GM19452 (cell line): ENCODE measurements around the gene CHST1.

Experiments used
- ATAC-seq: cut with Tn5 transposase; IDR thresholded peaks from one replicate; pipeline ENCODE4 v1.9.1; 2021; ENCODE audit not compliant: unreplicated experiment

The CHST1 gene

DNA sequence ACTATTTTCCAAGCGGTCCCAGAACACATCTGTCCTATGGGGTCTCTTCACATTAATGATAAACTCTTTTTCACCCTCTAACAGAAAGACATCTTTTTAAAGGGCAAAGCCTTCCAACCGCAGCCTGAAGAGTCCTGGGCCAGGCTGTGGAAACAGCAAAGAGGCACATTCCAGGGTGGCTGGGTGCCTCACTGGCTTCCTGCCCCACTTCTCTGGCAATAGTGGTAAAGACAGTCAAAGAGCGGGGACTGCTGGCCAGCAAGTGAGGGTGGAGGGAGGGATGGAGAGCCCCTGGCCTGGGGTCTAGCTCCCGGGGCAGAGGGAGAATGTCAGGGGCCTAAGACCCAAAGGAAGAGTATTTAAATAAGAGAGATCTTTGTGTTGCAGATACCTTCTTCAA, 10.2 kb upstream of the CHST1 start:
- ATAC-seq: no peak

GRCh38 chr11:45674481-45675190, 9.2 kb upstream of the CHST1 start:
- ATAC-seq: no peak

DNA sequence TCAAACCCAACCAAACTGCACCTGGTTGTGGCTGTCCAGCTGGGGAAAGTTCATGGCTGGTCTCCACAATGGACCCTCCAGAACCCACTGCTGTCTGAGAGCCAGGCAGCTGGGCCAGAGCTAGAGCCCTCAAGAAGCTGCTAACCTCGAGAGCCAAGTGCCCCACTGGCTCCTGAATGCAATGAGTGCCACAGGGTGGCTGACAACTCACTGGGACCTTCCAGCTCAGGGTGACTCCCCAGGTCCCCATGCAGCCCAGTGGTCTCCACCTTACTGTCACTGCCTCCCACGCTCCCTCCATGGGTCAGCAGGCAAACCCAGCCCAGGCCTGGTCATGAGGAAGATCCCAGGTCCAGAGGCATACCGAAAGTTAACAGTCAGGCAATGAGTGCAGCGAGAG, 8.0 kb upstream of the CHST1 start:
- no peak for ATAC-seq

DNA sequence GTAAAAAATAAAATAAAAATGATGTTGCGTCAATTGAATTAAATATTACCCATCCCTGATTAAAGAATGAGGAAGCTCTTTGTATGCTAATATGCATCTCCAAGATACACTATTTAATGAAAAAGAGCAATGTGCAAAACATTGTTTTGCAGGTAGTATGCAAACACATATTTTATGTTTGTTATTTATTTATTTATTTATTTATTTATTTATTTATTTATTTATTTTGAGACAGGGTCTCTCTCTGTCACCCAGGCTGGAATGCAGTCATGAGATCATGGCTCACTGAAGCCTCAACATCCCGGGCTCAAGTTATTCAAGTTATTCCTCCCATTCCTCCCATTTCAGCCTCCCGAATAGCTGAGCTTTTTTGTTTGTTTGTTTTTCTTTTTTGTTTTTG, 7.2 kb upstream of the CHST1 start:
- ATAC-seq: no peak

DNA sequence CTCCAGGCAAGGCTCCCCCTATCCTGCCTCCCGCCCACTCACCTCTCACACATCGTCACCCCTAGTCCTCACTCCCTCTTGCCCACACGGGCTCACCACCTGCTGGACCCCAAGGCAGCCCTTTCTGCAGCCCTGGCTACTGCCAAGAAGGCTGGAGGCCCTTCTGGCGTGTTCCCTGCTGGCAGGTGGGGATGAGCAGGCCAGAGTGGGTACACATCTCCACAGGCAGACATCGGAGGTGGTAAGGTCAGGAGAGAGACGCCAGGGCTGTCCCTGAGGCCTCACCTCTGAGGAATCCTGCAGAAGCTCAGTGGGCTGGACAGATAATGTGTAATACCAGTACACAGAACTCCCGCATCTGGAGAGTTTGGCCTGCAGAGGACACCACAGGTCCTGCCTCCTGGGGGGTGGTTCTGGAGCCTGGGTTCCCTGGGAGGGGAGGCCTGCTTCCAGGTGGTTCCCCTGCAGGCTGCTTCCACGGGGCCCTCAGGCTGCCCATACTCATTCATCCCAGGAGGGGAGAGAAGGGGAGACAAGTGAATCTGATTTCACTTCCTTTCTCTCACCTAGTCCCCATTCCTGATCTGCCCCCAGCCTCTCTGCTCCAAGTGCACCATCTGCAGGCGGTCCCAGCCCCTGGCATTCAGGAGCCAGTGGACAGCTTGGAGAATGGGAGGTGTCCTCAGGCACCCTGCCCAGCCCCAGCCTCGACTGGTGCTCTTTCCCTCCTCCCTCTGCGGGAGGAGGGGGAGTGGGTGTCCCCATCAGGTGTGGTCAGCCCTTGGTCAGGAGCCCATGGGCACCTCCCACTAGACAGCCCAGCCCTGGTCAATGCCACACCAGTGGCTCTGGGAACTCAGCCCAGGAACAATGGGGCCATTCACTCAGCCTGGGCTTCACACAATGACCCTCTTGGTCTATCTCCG, 6.1 kb upstream of the CHST1 start:
- no peak for ATAC-seq

DNA sequence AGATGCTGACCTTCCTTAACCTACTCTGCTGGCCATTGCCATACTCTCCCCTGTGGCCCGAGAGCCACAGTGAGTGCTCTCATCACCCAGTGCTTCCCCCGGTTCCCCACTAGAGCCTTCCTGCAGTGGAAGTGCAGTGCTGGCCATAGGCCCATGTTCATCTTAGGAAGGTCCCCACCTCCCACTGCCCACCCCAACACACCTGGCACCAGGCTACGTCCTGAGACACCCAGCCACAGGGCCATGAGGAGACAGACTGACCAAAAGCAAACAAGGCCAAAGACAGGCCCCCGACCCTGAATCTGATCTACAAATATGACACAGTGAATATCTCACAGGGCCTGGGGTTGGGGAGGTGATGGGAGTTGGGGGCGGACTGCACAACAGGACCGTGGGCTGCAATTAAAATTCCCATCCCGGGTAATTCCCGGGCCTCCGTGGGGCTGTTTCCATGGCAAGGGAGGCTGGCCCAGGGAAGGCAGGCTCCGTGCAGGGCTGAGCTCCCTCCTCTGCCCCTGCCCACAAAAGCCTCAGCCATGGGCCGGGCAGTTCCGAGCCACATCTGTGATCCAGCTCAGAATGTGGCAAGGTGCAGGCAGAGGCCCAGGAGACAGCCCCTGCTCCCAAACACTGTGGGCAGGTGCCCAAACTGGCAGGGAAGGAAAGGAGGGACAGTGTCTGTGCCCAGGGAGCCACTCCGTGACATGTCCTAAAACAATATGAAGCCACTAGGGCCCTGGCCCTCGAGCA, 5.1 kb upstream of the CHST1 start:
- no peak for ATAC-seq

GRCh38 chr11:45669956-45670355, 4.5 kb upstream of the CHST1 start:
- ATAC-seq: no peak

GRCh38 chr11:45669146-45669545, 3.7 kb upstream of the CHST1 start:
- ATAC-seq: no peak

DNA sequence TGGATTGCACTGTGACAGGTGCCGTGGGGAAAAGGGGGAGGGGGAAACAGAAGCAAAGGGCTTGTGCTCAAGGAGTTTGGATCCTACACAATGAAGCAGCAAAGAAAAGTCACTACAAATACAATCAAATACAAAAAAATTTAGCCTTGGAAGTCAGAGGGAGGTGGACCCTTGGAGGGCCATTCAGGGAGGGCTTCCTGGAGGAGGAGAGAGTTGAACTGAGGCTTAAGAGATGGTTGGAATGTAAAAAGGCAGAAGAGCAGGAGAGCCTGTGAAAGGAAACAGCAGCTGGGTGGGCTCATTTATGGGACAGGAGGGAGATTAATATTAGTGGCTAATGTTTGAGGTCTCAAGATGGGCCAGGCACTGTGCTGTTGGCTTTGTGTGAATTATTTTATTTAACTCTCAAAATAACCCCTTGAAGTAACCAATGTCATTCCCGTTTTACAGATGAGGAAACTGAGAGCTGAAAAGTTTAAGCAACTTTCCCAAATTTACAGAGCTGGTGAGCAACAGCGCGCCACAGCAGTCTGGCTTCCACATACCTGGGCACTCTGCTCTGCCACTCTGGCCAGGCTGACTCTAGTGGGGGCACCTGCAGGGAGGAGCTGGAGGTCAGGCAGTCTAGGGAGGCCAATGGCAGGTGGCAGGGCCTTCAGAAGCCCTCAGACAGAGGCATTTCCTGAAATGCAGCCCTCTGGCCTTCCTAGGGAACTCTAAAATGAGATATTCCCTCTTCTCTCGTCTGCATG, 2.7 kb upstream of the CHST1 start:
- ATAC-seq: no peak

DNA sequence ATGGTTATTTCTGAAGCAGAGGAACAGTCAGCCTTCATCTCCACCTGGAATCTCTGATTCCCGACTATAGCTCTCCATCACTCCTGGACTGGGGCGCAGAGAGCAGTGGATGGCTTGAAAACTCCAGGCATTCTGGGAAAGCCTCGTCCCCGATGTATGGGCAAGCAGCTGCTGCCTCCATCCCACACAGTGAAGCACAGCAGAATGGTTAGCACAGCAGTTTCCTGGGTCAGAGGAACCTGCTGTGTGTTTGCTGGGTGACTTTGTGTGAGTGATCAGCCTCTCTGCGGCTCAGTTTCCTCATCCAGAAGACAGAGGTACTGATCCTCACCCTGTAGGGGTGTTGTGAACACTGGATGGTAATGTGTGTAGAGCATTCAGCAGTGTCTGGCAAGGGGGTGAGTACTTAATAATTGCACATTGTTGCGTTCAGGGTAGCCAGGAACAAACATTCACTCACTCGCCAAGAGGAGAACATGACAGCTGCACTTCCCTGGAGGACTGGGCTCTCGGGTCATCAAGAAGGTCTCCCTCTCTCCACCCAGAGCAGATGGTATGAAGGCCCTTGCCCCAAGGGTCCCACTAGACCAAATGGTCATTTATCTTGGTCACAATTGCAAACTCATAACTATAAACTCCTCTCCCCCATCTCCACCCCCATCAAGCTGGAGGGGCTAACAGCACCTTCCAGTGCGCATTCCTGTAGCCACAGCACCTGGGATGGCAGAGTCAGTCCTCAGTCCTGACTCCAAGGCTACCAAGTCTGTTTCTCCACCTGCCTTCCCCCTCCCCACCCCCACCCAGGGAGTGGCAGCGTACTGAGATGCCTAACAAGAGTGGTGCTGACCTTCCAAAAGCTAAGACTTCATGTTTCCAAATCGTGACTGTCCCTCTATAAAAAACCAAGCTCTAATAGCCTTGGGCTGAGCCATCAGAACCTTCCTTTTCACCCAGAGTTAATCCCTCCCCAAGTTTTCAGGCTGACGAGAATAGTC, 1.5 kb upstream of the CHST1 start:
- no peak for ATAC-seq

DNA sequence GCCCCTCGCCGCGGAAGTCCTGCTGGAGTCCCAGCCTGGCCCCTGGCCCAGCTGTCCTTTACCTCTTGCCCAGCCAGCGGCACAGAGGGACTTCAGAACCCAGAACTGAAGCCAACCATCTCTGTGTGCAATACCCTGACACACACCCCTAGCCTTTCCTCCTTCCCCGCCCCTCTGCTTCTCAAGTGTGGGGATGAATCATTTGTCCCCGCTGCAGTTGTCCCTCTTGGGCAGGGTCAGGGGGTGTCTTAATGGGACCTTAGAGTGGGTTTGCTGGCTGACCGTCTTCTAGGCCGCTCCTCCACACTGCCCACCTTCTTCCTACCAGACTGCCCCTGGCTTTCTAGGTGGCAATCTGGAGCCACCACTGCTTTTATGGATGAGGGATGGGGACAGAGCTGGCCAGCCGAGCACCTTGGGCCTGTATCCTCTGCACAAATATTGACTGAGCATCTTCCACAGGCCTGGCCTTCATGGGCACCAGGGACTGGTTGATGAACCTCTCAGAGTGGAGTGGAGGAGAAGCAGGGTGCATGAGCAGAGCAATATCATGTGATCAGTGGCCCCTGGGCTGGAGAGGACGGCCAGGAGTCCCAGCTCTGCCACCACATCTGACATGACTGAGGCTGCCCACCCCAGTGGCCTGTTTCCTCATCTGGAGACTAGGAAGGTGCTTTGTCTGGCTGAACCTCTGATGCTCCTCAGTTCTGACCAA, 668 bp upstream of the CHST1 start:
- no peak for ATAC-seq

GRCh38 chr11:45664376-45665205, 831 bp downstream of the CHST1 start:
- ATAC-seq: no peak

GRCh38 chr11:45663486-45664375, 1.7 kb downstream of the CHST1 start:
- no peak for ATAC-seq

- ATAC-seq: no peak
Observed at GRCh38 chr11:45662665-45663485, 2.5 kb downstream of the CHST1 start.

DNA sequence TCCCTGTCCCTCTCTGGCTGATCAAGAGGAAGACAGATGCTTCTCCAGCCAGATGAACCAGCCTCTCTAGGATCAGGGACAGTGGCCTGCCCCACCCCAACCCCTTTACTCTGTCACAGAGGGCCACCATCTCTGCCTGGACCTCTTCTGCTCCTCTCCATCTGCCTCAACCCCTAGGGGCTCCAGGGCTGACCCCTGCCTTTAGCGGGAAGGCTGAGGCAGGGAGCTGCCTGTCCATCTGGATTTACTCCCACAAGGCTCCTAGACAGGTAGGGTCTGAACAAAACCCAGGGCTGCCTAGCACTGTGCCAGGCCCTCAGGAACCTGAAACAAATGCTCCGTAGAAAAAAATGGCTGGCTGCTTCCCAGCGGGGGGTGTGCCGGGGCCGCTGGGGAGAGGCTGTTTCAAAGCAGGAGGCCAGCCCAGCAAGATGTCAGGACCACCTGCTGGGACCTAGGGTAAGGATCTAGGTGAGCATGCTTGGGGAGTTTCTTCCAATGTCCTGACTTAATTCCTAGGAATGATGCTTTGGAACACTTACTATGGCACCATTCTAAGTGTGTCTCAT, 3.2 kb downstream of the CHST1 start:
- no peak for ATAC-seq

DNA sequence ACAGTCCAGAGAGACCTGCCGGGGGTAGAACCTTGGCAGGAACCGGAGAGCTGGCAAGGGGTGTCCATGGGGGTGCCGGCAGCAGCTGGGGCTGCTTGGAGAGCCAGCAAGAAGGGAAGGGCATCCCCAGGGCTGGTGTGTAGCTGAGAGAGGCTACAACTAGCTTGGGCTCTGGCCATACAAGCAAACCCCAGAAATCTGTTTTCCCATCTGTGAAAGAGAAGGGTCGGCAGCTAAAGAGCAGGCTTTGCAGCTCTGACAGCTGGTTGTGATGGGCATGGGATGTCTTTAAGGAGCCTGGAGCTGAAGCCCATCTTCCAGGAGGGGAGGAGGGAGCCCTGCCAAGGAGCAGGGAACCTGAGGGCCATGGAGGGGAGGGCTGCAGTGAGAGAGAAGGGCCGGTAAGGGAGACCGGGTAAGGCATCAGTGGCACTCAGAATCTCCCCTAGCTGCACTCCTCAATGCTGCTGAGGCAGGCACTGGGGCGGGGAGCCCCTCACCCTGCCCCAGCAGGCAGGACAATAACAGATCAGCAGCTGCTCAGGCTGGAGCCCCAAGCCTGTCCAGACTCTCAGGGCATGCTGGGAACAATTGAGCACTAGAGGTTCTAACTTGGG, 3.9 kb downstream of the CHST1 start:
- ATAC-seq: no peak
